ENCODE results near the gene FBN2. TPM values are rescaled to one million over a fixed set of nuclear protein-coding genes. Genes with fewer than 3 reads are reported as not detected.

The FBN2 gene
- total RNA-seq, 6 experiments from 2014 or later = 174 to 272 (median 186) TPM

- H3K27me3 Mint-ChIP-seq (ENCODE audit: insufficient read depth) = peaks cover 8% of the 10 kb centered on the region; the same call in 1 of the 2 replicates
- no peak for TF ChIP-seq CTCF (IDR thresholded peaks at IDR 0.05)
- DNase-seq = no peak
- H3K4me1 Mint-ChIP-seq (ENCODE audit: low read depth) = no peaks in the 10 kb centered on the region
- no peaks in the 10 kb centered on the region; the same call in 1 of the 2 replicates for H3K9me3 Mint-ChIP-seq
- H3K36me3 Mint-ChIP-seq (ENCODE audit: low read depth) = peaks cover 32% of the 10 kb centered on the region
- no peak overlapping the region for H3K4me3 Mint-ChIP-seq
- H3K27ac Mint-ChIP-seq = no peak overlapping the region
These were observed 192.0 kb downstream of the FBN2 start for GRCh38 chr5:128346038-128346437.

DNA sequence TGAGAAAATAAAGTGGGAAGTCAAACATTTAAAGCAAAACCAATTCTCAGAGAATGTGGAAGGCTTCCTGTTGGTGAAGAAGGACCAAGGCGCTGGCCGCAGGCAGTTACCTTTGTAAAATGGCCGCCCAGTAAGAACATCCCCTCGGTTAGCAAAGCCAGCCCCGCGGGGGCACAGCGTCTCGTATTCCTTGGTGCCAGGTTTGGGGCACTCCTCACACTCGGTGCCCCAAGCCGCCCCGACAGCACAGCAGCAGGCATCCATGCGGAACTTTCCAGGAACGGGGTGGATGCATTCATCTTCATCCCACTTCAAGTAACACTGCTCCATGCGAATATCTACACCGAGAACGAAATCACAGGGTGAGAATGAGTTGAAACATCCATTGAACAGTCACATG lies 192.8 kb downstream of the FBN2 start:
- no peak for TF ChIP-seq CTCF (IDR thresholded peaks at IDR 0.05)
- H3K27me3 Mint-ChIP-seq (ENCODE audit: insufficient read depth) = peaks cover 9% of the 10 kb centered on the region

DNA sequence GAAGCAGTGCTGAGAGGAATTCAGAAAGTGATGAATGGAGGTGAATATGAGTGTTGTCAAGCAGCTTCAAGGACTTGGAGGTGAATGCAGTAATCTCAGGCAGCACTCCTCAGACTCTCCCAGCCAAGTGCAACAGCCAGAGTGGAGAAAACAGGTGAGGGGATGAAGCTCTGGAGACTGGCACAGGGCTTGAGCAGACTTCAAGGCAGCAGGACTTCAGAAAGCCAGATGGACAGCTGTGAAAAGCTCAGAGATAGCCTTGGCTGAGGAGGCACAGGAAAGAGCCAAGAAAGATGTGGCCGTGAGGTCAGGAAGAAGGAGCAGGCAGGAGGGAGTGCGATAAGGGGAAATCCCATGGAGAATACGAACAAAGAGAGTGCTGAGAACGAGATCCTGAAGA lies 194.9 kb downstream of the FBN2 start:
- Mint-ChIP-seq H3K36me3 (ENCODE audit: low read depth) (peaks cover 34% of the 10 kb centered on the region), H3K9me3 (no peaks in the 10 kb centered on the region; the same call in 1 of the 2 replicates), H3K4me1 (ENCODE audit: low read depth) (no peaks in the 10 kb centered on the region), H3K27me3 (ENCODE audit: insufficient read depth) (peaks cover 7% of the 10 kb centered on the region), H3K27ac (no peak overlapping the region), H3K4me3 (no peak overlapping the region)
- no peak for DNase-seq
- no peak for TF ChIP-seq CTCF (IDR thresholded peaks at IDR 0.05)

More for the DNA sequence above, 192.8 kb downstream of the FBN2 start:
- Mint-ChIP-seq H3K27ac (0 out of 2 replicates have a peak overlapping the region, but pooled peaks have one; percentile 16), H3K4me3 (no peak overlapping the region), H3K36me3 (ENCODE audit: low read depth) (peaks cover 36% of the 10 kb centered on the region), H3K9me3 (no peaks in the 10 kb centered on the region; the same call in 1 of the 2 replicates), H3K4me1 (ENCODE audit: low read depth) (no peaks in the 10 kb centered on the region)
- DNase-seq = no peak

DNA sequence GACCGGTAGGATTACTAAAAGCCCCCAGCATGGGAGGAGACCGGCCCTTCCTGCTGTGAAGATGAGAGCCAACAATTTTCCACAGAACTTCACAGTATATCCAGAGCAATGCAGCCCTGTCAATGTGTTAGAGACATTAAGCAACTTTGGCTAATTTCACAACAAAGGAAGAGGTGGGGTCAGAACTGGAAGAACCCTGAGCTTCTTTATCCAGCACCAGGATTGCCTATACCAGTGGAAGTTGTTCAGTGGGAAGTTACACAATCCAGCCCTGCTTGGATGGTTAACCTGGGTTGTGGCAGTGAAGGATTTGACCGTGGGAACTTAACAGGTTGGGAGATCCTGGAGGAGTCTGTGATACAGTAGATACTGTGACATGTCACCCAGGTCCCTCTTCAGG lies 197.0 kb downstream of the FBN2 start:
- DNase-seq = no peak
- Mint-ChIP-seq H3K36me3 (ENCODE audit: low read depth) (peaks cover 44% of the 10 kb centered on the region), H3K4me3 (no peak overlapping the region), H3K27me3 (ENCODE audit: insufficient read depth) (peaks cover 7% of the 10 kb centered on the region), H3K9me3 (no peaks in the 10 kb centered on the region; the same call in 1 of the 2 replicates), H3K4me1 (ENCODE audit: low read depth) (no peaks in the 10 kb centered on the region), H3K27ac (no peak overlapping the region)
- no peak for TF ChIP-seq CTCF (IDR thresholded peaks at IDR 0.05)

- Mint-ChIP-seq H3K27ac (no peak overlapping the region), H3K36me3 (ENCODE audit: low read depth) (peaks cover 46% of the 10 kb centered on the region), H3K9me3 (no peaks in the 10 kb centered on the region; the same call in 1 of the 2 replicates), H3K4me3 (no peak overlapping the region), H3K27me3 (ENCODE audit: insufficient read depth) (peaks cover 7% of the 10 kb centered on the region), H3K4me1 (ENCODE audit: low read depth) (no peaks in the 10 kb centered on the region)
- TF ChIP-seq CTCF (IDR thresholded peaks at IDR 0.05) = no peak
- DNase-seq = no peak
These were observed 197.4 kb downstream of the FBN2 start for GRCh38 chr5:128340648-128341047.

- DNase-seq = no peak
- peaks cover 48% of the 10 kb centered on the region for H3K36me3 Mint-ChIP-seq (ENCODE audit: low read depth)
- no peak for TF ChIP-seq CTCF (IDR thresholded peaks at IDR 0.05)
- no peak overlapping the region for H3K4me3 Mint-ChIP-seq
- no peaks in the 10 kb centered on the region for H3K4me1 Mint-ChIP-seq (ENCODE audit: low read depth)
- H3K27me3 Mint-ChIP-seq (ENCODE audit: insufficient read depth) = peaks cover 7% of the 10 kb centered on the region
- H3K27ac Mint-ChIP-seq = no peak overlapping the region
- H3K9me3 Mint-ChIP-seq = no peaks in the 10 kb centered on the region; the same call in 1 of the 2 replicates
These were observed 198.5 kb downstream of the FBN2 start for GRCh38 chr5:128339585-128339984.

Measured in HFFc6 (cell line).